Jurkat, Clone E6-1 (cell line): Measurements from ENCODE around the gene FAT3. TPM values are rescaled to one million over a fixed set of nuclear protein-coding genes. Genes with fewer than 3 reads are reported as not detected.

Experiments used
- DNase-seq: peaks from one replicate; pipeline ENCODE4 v3.0.0-alpha.2; 2011; ENCODE audit warnings: low read depth, low spot score
- H3K4me3 ChIP-seq: 2 replicates; pipeline ENCODE4 v1.5.1; 2011; ENCODE audit warnings: mild to moderate bottlenecking, low read length, control low read depth, moderate library complexity
- polyA plus RNA-seq: library from polyadenylated mRNA; unstranded; fragments of >200 nt; gene quantifications from one replicate; pipeline ENCODE4 v1.2.1, GENCODE V29; 2012; ENCODE audit warnings: missing spikeins; ENCODE audit not compliant: insufficient read length, insufficient read depth

Gene FAT3
- polyA plus RNA-seq = 0.15 TPM

- DNase-seq = no peak
- no peak within 1 kb of the TSS for H3K4me3 ChIP-seq
Observed at GRCh38 chr11:92224407-92225124, at the start of gene FAT3. TSS of gene FAT3 (plus strand) at chr11:92224818. CDS start at chr11:92352113, 127,295 bp downstream.

GRCh38 chr11:92179017-92179670, 45.5 kb upstream of the FAT3 start:
- H3K4me3 ChIP-seq = no peak overlapping the region
- no peak for DNase-seq

- H3K4me3 ChIP-seq = no peak overlapping the region
- no peak for DNase-seq
Observed at GRCh38 chr11:92180226-92180625, 44.4 kb upstream of the FAT3 start.

GRCh38 chr11:92180664-92181251, 43.9 kb upstream of the FAT3 start:
- no peak overlapping the region for H3K4me3 ChIP-seq
- DNase-seq = no peak

- H3K4me3 ChIP-seq = no peak overlapping the region
Observed at GRCh38 chr11:92190535-92191206, 33.9 kb upstream of the FAT3 start.

GRCh38 chr11:92192141-92192540, 32.5 kb upstream of the FAT3 start:
- no peak for DNase-seq
- H3K4me3 ChIP-seq = no peak overlapping the region

More at GRCh38 chr11:92190535-92191206, 33.9 kb upstream of the FAT3 start:
- no peak for DNase-seq

- no peak for DNase-seq
Observed at GRCh38 chr11:92198268-92198667, 26.4 kb upstream of the FAT3 start.

GRCh38 chr11:92199991-92200390, 24.6 kb upstream of the FAT3 start:
- H3K4me3 ChIP-seq = no peak overlapping the region
- no peak for DNase-seq

More at GRCh38 chr11:92198268-92198667, 26.4 kb upstream of the FAT3 start:
- H3K4me3 ChIP-seq = no peak overlapping the region

GRCh38 chr11:92204731-92205130, 19.9 kb upstream of the FAT3 start:
- no peak for DNase-seq
- no peak overlapping the region for H3K4me3 ChIP-seq

- no peak for DNase-seq
- no peak overlapping the region for H3K4me3 ChIP-seq
Observed at GRCh38 chr11:92206441-92206840, 18.2 kb upstream of the FAT3 start.

GRCh38 chr11:92211576-92212167, 12.9 kb upstream of the FAT3 start:
- no peak overlapping the region for H3K4me3 ChIP-seq
- DNase-seq = peak; percentile 12

GRCh38 chr11:92212530-92212929, 12.1 kb upstream of the FAT3 start:
- H3K4me3 ChIP-seq = no peak overlapping the region
- DNase-seq = no peak

GRCh38 chr11:92216789-92217188, 7.8 kb upstream of the FAT3 start:
- DNase-seq = no peak
- no peak overlapping the region for H3K4me3 ChIP-seq

- H3K4me3 ChIP-seq = no peak overlapping the region
- DNase-seq = no peak
Observed at GRCh38 chr11:92219476-92219875, 5.1 kb upstream of the FAT3 start.

- DNase-seq = no peak
- no peak overlapping the region for H3K4me3 ChIP-seq
Observed at GRCh38 chr11:92222701-92223100, 1.9 kb upstream of the FAT3 start.

GRCh38 chr11:92224054-92224406, 588 bp upstream of the FAT3 start:
- no peak for DNase-seq
- no peak overlapping the region for H3K4me3 ChIP-seq

GRCh38 chr11:92225125-92225567, 528 bp downstream of the FAT3 start:
- DNase-seq = no peak
- H3K4me3 ChIP-seq = no peak overlapping the region

- no peak overlapping the region for H3K4me3 ChIP-seq
- DNase-seq = no peak
Observed at GRCh38 chr11:92225568-92226330, 1.1 kb downstream of the FAT3 start.
